ENCODE measurements around the gene CC2D2A.

- TF ChIP-seq STAT6 (CRISPR knock-in tag; IDR thresholded peaks at IDR 0.05; ENCODE audit: borderline replicate concordance) (no peak), FOXK2 (IDR thresholded peaks at IDR 0.05) (no peak), ZBTB44 (CRISPR knock-in tag; IDR thresholded peaks at IDR 0.05) (no peak), GTF2F1 (IDR thresholded peaks at IDR 0.05; ENCODE audit: low read length) (no peak)
- TF ChIP-seq, protein P1, sequence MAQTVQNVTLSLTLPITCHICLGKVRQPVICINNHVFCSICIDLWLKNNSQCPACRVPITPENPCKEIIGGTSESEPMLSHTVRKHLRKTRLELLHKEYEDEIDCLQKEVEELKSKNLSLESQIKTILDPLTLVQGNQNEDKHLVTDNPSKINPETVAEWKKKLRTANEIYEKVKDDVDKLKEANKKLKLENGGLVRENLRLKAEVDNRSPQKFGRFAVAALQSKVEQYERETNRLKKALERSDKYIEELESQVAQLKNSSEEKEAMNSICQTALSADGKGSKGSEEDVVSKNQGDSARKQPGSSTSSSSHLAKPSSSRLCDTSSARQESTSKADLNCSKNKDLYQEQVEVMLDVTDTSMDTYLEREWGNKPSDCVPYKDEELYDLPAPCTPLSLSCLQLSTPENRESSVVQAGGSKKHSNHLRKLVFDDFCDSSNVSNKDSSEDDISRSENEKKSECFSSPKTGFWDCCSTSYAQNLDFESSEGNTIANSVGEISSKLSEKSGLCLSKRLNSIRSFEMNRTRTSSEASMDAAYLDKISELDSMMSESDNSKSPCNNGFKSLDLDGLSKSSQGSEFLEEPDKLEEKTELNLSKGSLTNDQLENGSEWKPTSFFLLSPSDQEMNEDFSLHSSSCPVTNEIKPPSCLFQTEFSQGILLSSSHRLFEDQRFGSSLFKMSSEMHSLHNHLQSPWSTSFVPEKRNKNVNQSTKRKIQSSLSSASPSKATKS (CRISPR knock-in tag; IDR thresholded peaks at IDR 0.05) = no peak
Measured at GRCh38 chr4:15444276-15444675, 25.4 kb upstream of the CC2D2A start.
